GM18499 (cell line): ENCODE results near the gene SLC25A53.

Experiments
- ATAC-seq: cut with Tn5 transposase; IDR thresholded peaks from one replicate; pipeline ENCODE4 v1.9.1; 2021; ENCODE audit warnings: moderate number of reproducible peaks; ENCODE audit not compliant: insufficient read depth, unreplicated experiment

The SLC25A53 gene

GRCh38 chrX:104135677-104136076 lies 21.1 kb downstream of the SLC25A53 start:
- ATAC-seq, result no peak

- no peak for ATAC-seq
Measured at GRCh38 chrX:104134583-104135261, 22.1 kb downstream of the SLC25A53 start.

- no peak for ATAC-seq
Measured at GRCh38 chrX:104130808-104131207, 26.0 kb downstream of the SLC25A53 start.

- ATAC-seq, result no peak
Measured at GRCh38 chrX:104126856-104127255, 30.0 kb downstream of the SLC25A53 start.

GRCh38 chrX:104122829-104123228 lies 34.0 kb downstream of the SLC25A53 start:
- ATAC-seq, result no peak

GRCh38 chrX:104118765-104119164 lies 38.0 kb downstream of the SLC25A53 start:
- no peak for ATAC-seq

- ATAC-seq, result no peak
Measured at GRCh38 chrX:104117759-104118158, 39.0 kb downstream of the SLC25A53 start.

GRCh38 chrX:104113222-104113965 lies 43.4 kb downstream of the SLC25A53 start:
- ATAC-seq, result no peak

GRCh38 chrX:104112326-104112951 lies 44.4 kb downstream of the SLC25A53 start, which contains the start of gene ZCCHC18:
Gene ZCCHC18 (plus strand): TSS chrX:104112523. CDS start chrX:104114112, 1,589 bp downstream.
- ATAC-seq, result peak; percentile 52

- peak; percentile 47 for ATAC-seq
Measured at GRCh38 chrX:104110491-104111240, 46.1 kb downstream of the SLC25A53 start.

- ATAC-seq, result no peak
Measured at GRCh38 chrX:104108955-104109354, 47.9 kb downstream of the SLC25A53 start.

- ATAC-seq, result no peak
Measured at GRCh38 chrX:104105330-104106262, 51.2 kb downstream of the SLC25A53 start.

- no peak for ATAC-seq
Measured at GRCh38 chrX:104104676-104105075, 52.1 kb downstream of the SLC25A53 start.

- no peak for ATAC-seq
Measured at GRCh38 chrX:104098919-104099318, 57.9 kb downstream of the SLC25A53 start.

- ATAC-seq, result peak; percentile 80
Measured at GRCh38 chrX:104098151-104098808, 58.5 kb downstream of the SLC25A53 start.

- no peak for ATAC-seq
Measured at GRCh38 chrX:104085919-104086318, 70.9 kb downstream of the SLC25A53 start.

GRCh38 chrX:104085477-104085876 lies 71.3 kb downstream of the SLC25A53 start:
- ATAC-seq, result no peak

- no peak for ATAC-seq
Measured at GRCh38 chrX:104084534-104085277, 72.1 kb downstream of the SLC25A53 start.
